Measurements from ENCODE around the gene LMOD2.
"Not testable (repeated sequence)": the region's sequence is repeated elsewhere in the genome, so short reads cannot be mapped to it uniquely, and the experiment has no call there.

The LMOD2 gene

GRCh38 chr7:123627851-123628250 lies 27.8 kb upstream of the LMOD2 start:
- Histone ChIP-seq H3K9me3 (ENCODE audit: insufficient read depth, low read length) (no peaks in the 10 kb centered on the region), H3K9ac (ENCODE audit: low read length) (no peak overlapping the region), H2AFZ (ENCODE audit: low read depth, low read length) (no peak overlapping the region), H3K79me2 (ENCODE audit: low read length) (no peaks in the 10 kb centered on the region), H3K4me3 (ENCODE audit: low read length) (no peak overlapping the region), H3K27me3 (ENCODE audit: low read depth, low read length) (no peaks in the 10 kb centered on the region), H4K20me1 (ENCODE audit: insufficient read depth, low read length) (no peaks in the 10 kb centered on the region), H3K4me2 (ENCODE audit: low read length) (no peak overlapping the region), H3K36me3 (replicated peaks; ENCODE audit: low read depth, low read length) (no peaks in the 10 kb centered on the region), H3K27ac (ENCODE audit: low read length) (no peak overlapping the region), H3K4me1 (ENCODE audit: low read length) (peaks cover 7% of the 10 kb centered on the region)
- TF ChIP-seq EZH2phosphoT487 (IDR thresholded peaks at IDR 0.05; ENCODE audit: low read depth): no peak
- TF ChIP-seq CTCF (IDR thresholded peaks at IDR 0.05; ENCODE audit: low read depth, low read length): no peak

- H4K20me1 ChIP-seq (ENCODE audit: insufficient read depth, low read length): no peaks in the 10 kb centered on the region
- TF ChIP-seq EZH2phosphoT487 (IDR thresholded peaks at IDR 0.05; ENCODE audit: low read depth): no peak
- no peaks in the 10 kb centered on the region for H3K9me3 ChIP-seq (ENCODE audit: insufficient read depth, low read length)
- H3K4me3 ChIP-seq (ENCODE audit: low read length): no peak overlapping the region
- no peak overlapping the region for H3K27ac ChIP-seq (ENCODE audit: low read length)
- H3K36me3 ChIP-seq (replicated peaks; ENCODE audit: low read depth, low read length): no peaks in the 10 kb centered on the region
- no peak overlapping the region for H3K9ac ChIP-seq (ENCODE audit: low read length)
- H3K4me1 ChIP-seq (ENCODE audit: low read length): peaks cover 7% of the 10 kb centered on the region
- no peaks in the 10 kb centered on the region for H3K79me2 ChIP-seq (ENCODE audit: low read length)
- no peak overlapping the region for H2AFZ ChIP-seq (ENCODE audit: low read depth, low read length)
- H3K27me3 ChIP-seq (ENCODE audit: low read depth, low read length): no peaks in the 10 kb centered on the region
- H3K4me2 ChIP-seq (ENCODE audit: low read length): no peak overlapping the region
Measured at GRCh38 chr7:123628829-123629228, 26.8 kb upstream of the LMOD2 start.

- no peak overlapping the region for H3K9ac ChIP-seq (ENCODE audit: low read length)
- H3K4me1 ChIP-seq (ENCODE audit: low read length): peaks cover 2% of the 10 kb centered on the region; the same call in 1 of the 2 replicates
- no peaks in the 10 kb centered on the region for H3K79me2 ChIP-seq (ENCODE audit: low read length)
- H3K27ac ChIP-seq (ENCODE audit: low read length): no peak overlapping the region
- no peak overlapping the region for H2AFZ ChIP-seq (ENCODE audit: low read depth, low read length)
- H4K20me1 ChIP-seq (ENCODE audit: insufficient read depth, low read length): no peaks in the 10 kb centered on the region
- no peak overlapping the region for H3K4me2 ChIP-seq (ENCODE audit: low read length)
- no peaks in the 10 kb centered on the region for H3K27me3 ChIP-seq (ENCODE audit: low read depth, low read length)
- no peaks in the 10 kb centered on the region for H3K36me3 ChIP-seq (replicated peaks; ENCODE audit: low read depth, low read length)
- no peak overlapping the region for H3K4me3 ChIP-seq (ENCODE audit: low read length)
- no peaks in the 10 kb centered on the region for H3K9me3 ChIP-seq (ENCODE audit: insufficient read depth, low read length)
- TF ChIP-seq EZH2phosphoT487 (IDR thresholded peaks at IDR 0.05; ENCODE audit: low read depth): no peak
Measured at GRCh38 chr7:123629281-123629680, 26.4 kb upstream of the LMOD2 start.

GRCh38 chr7:123632808-123633207 lies 22.9 kb upstream of the LMOD2 start:
- TF ChIP-seq EZH2phosphoT487 (IDR thresholded peaks at IDR 0.05; ENCODE audit: low read depth) (no peak), CTCF (IDR thresholded peaks at IDR 0.05; ENCODE audit: low read depth, low read length) (no peak)
- H3K4me3 ChIP-seq (ENCODE audit: low read length): no peak overlapping the region
- no peaks in the 10 kb centered on the region for H4K20me1 ChIP-seq (ENCODE audit: insufficient read depth, low read length)
- no peak overlapping the region for H3K4me2 ChIP-seq (ENCODE audit: low read length)
- no peaks in the 10 kb centered on the region for H3K79me2 ChIP-seq (ENCODE audit: low read length)
- H3K36me3 ChIP-seq (replicated peaks; ENCODE audit: low read depth, low read length): no peaks in the 10 kb centered on the region
- no peak overlapping the region for H3K27ac ChIP-seq (ENCODE audit: low read length)
- no peak overlapping the region for H3K9ac ChIP-seq (ENCODE audit: low read length)
- H3K4me1 ChIP-seq (ENCODE audit: low read length): no peaks in the 10 kb centered on the region
- no peaks in the 10 kb centered on the region for H3K9me3 ChIP-seq (ENCODE audit: insufficient read depth, low read length)
- H3K27me3 ChIP-seq (ENCODE audit: low read depth, low read length): peaks cover 3% of the 10 kb centered on the region; the same call in 1 of the 2 replicates
- H2AFZ ChIP-seq (ENCODE audit: low read depth, low read length): no peak overlapping the region

GRCh38 chr7:123633553-123633952 lies 22.1 kb upstream of the LMOD2 start:
- no peaks in the 10 kb centered on the region for H3K9me3 ChIP-seq (ENCODE audit: insufficient read depth, low read length)
- TF ChIP-seq EZH2phosphoT487 (IDR thresholded peaks at IDR 0.05; ENCODE audit: low read depth) (no peak), CTCF (IDR thresholded peaks at IDR 0.05; ENCODE audit: low read depth, low read length) (no peak)
- peaks cover 3% of the 10 kb centered on the region; the same call in 1 of the 2 replicates for H3K27me3 ChIP-seq (ENCODE audit: low read depth, low read length)
- H3K27ac ChIP-seq (ENCODE audit: low read length): no peak overlapping the region
- no peaks in the 10 kb centered on the region for H3K36me3 ChIP-seq (replicated peaks; ENCODE audit: low read depth, low read length)
- no peaks in the 10 kb centered on the region for H3K4me1 ChIP-seq (ENCODE audit: low read length)
- H3K79me2 ChIP-seq (ENCODE audit: low read length): no peaks in the 10 kb centered on the region
- no peak overlapping the region for H3K9ac ChIP-seq (ENCODE audit: low read length)
- no peaks in the 10 kb centered on the region for H4K20me1 ChIP-seq (ENCODE audit: insufficient read depth, low read length)
- no peak overlapping the region for H2AFZ ChIP-seq (ENCODE audit: low read depth, low read length)
- no peak overlapping the region for H3K4me2 ChIP-seq (ENCODE audit: low read length)
- H3K4me3 ChIP-seq (ENCODE audit: low read length): no peak overlapping the region

- not testable (repeated sequence) for H3K4me2 ChIP-seq (ENCODE audit: low read length)
Measured at GRCh38 chr7:123634011-123634573, 21.6 kb upstream of the LMOD2 start.

More at GRCh38 chr7:123634011-123634573, 21.6 kb upstream of the LMOD2 start:
- not testable (repeated sequence) for H4K20me1 ChIP-seq (ENCODE audit: insufficient read depth, low read length); H3K4me1 ChIP-seq (ENCODE audit: low read length); H3K9me3 ChIP-seq (ENCODE audit: insufficient read depth, low read length); H3K79me2 ChIP-seq (ENCODE audit: low read length); H3K27me3 ChIP-seq (ENCODE audit: low read depth, low read length); H2AFZ ChIP-seq (ENCODE audit: low read depth, low read length); H3K27ac ChIP-seq (ENCODE audit: low read length); H3K36me3 ChIP-seq (replicated peaks; ENCODE audit: low read depth, low read length); H3K9ac ChIP-seq (ENCODE audit: low read length); H3K4me3 ChIP-seq (ENCODE audit: low read length)

Measured in OCI-LY3 (cell line).